GM10266 (cell line): ENCODE results near the gene DDX6.
"Not testable (repeated sequence)": the region's sequence is repeated elsewhere in the genome, so short reads cannot be mapped to it uniquely, and the experiment has no call there.

ENCODE experiments used
- DNase-seq: peaks from one replicate; pipeline ENCODE4 v3.0.0; 2012; ENCODE audit errors: extremely low spot score
- CTCF ChIP-seq: IDR thresholded peaks from 2 replicates; pipeline ENCODE4 v1.5.1; 2012; ENCODE audit warnings: mild to moderate bottlenecking, low read depth; ENCODE audit not compliant: control insufficient read depth, insufficient read depth; ENCODE audit errors: missing control alignments

Gene DDX6

GRCh38 chr11:118820412-118821357, 29.7 kb upstream of the DDX6 start:
- peak; percentile 77 for DNase-seq
- TF ChIP-seq CTCF = no peak

GRCh38 chr11:118820025-118820379, 29.0 kb upstream of the DDX6 start:
- DNase-seq = not testable (repeated sequence)

GRCh38 chr11:118819334-118820024, 28.5 kb upstream of the DDX6 start:
- DNase-seq = no peak
- TF ChIP-seq CTCF = no peak

- TF ChIP-seq CTCF = no peak
- no peak for DNase-seq
Observed at GRCh38 chr11:118818130-118818529, 27.2 kb upstream of the DDX6 start.

- DNase-seq = no peak
- TF ChIP-seq CTCF = no peak
Observed at GRCh38 chr11:118813551-118813950, 22.6 kb upstream of the DDX6 start.

GRCh38 chr11:118812485-118812884, 21.5 kb upstream of the DDX6 start:
- no peak for TF ChIP-seq CTCF
- DNase-seq = no peak

GRCh38 chr11:118807800-118808778, 17.1 kb upstream of the DDX6 start:
- DNase-seq = no peak
- no peak for TF ChIP-seq CTCF
